SK-N-SH (cell line): ENCODE results near the gene RIOK3. TPM values are rescaled to one million over a fixed set of nuclear protein-coding genes. Genes with fewer than 3 reads are reported as not detected.
A peak's percentile ranks its signal among the peaks of the same experiment; 100 is the strongest.

Source experiments
- CTCF ChIA-PET: fragments of 300-600, 350-600 bp; formaldehyde crosslinking; extraction: SDS; loops from one replicate; lab custom pipeline; 2021; lab: Yijun Ruan, JAX
- POLR2A ChIA-PET: fragments of 350-600 bp; sonication (Branson Sonifier 250); formaldehyde crosslinking; extraction: SDS; loops from one replicate; lab custom pipeline; 2020; ENCODE audit warnings: antibody characterized with exemption, inconsistent platforms; lab: Yijun Ruan, JAX
- DNase-seq: peaks from one replicate; pipeline ENCODE4 v3.0.0; 2012
- H2AFZ ChIP-seq: fragments of 200-600 bp; sonication (generic); 2 replicates; pipeline ENCODE4 v1.8.1; 2016; ENCODE audit warnings: antibody characterized with exemption, mild to moderate bottlenecking, low read depth
- H3F3A ChIP-seq: fragments of 200-600 bp; sonication (generic); replicated peaks from 2 replicates; pipeline ENCODE3; 2016; ENCODE audit warnings: antibody characterized with exemption, mild to moderate bottlenecking; ENCODE audit not compliant: insufficient read depth
- H3K27ac ChIP-seq, 2 experiments: fragments of 200-500 bp in 1 of 2; fragments of 200-600 bp in 1 of 2; sonication (Bioruptor generic) in 1 of 2; sonication (generic), shearing (Covaris generic) in 1 of 2; 2 replicates each; pipeline versions ENCODE4 v1.5.1 to v1.6.1; 2014 to 2016; ENCODE audit warnings: low read depth in 2 of 2, inconsistent platforms in 1 of 2, low read length in 1 of 2, mild to moderate bottlenecking in 1 of 2, mixed read lengths in 1 of 2
- H3K27me3 ChIP-seq: fragments of 200-600 bp; sonication (generic), shearing (Covaris generic); 2 replicates; pipeline ENCODE4 v1.6.1; 2016; ENCODE audit warnings: mixed run types; ENCODE audit not compliant: insufficient read depth
- H3K36me3 ChIP-seq, 2 experiments: fragments of 200-500 bp in 1 of 2; fragments of 200-600 bp in 1 of 2; sonication (Bioruptor generic) in 1 of 2; sonication (generic) in 1 of 2; replicated peaks in 1 of 2; 2 replicates each; pipeline versions ENCODE3 to v1.5.1; 2014 to 2016; ENCODE audit warnings: low read length in 1 of 2, mild to moderate bottlenecking in 1 of 2; ENCODE audit not compliant: insufficient read depth in 2 of 2, control insufficient read depth in 1 of 2
- H3K4me1 ChIP-seq, 2 experiments: fragments of 200-500 bp in 1 of 2; fragments of 200-600 bp in 1 of 2; sonication (Bioruptor generic) in 1 of 2; sonication (generic), shearing (Covaris generic) in 1 of 2; 2 replicates each; pipeline versions ENCODE4 v1.5.1 to v1.6.1; 2014 to 2016; ENCODE audit warnings: low read depth in 1 of 2, low read length in 1 of 2, mixed run types in 1 of 2; ENCODE audit not compliant: insufficient read depth in 2 of 2, control insufficient read depth in 1 of 2
- H3K4me2 ChIP-seq: fragments of 200-600 bp; sonication (generic), shearing (Covaris generic); 2 replicates; pipeline ENCODE4 v1.6.1; 2017; ENCODE audit warnings: mixed run types
- H3K4me3 ChIP-seq, 2 experiments: fragments of 200-500 bp in 1 of 2; fragments of 200-600 bp in 1 of 2; sonication (Bioruptor generic) in 1 of 2; sonication (generic), shearing (Covaris generic) in 1 of 2; 2 replicates each; pipeline versions ENCODE4 v1.5.1 to v1.8.1; 2014 to 2016; ENCODE audit warnings: low read depth in 2 of 2, inconsistent platforms in 1 of 2, low read length in 1 of 2, mild to moderate bottlenecking in 1 of 2, mixed read lengths in 1 of 2, moderate library complexity in 1 of 2
- H3K79me2 ChIP-seq: fragments of 200-600 bp; sonication (generic); 2 replicates; pipeline ENCODE4 v1.8.1; 2017; ENCODE audit warnings: mild to moderate bottlenecking; ENCODE audit not compliant: insufficient read depth
- H3K9ac ChIP-seq: fragments of 200-600 bp; sonication (generic); 2 replicates; pipeline ENCODE4 v1.6.1; 2017; ENCODE audit warnings: mixed run types
- H3K9me2 ChIP-seq: fragments of 200-600 bp; sonication (generic); 2 replicates; pipeline ENCODE4 v1.6.1; 2017; ENCODE audit warnings: mixed run types
- H3K9me3 ChIP-seq: fragments of 200-600 bp; sonication (generic); 2 replicates; pipeline ENCODE4 v1.6.1; 2017; ENCODE audit warnings: mixed run types, mild to moderate bottlenecking, moderate library complexity
- H4K20me1 ChIP-seq: fragments of 200-600 bp; sonication (generic); 2 replicates; pipeline ENCODE4 v1.6.1; 2017; ENCODE audit warnings: mild to moderate bottlenecking, mixed run types; ENCODE audit not compliant: insufficient read depth
- CHD2 ChIP-seq: fragments of 150-350 bp; IDR thresholded peaks from 2 replicates; pipeline ENCODE4 v1.6.1; 2018; ENCODE audit warnings: low read length; ENCODE audit not compliant: partially characterized antibody
- CTCF ChIP-seq: fragments of 200-600 bp; sonication (generic); IDR thresholded peaks from 2 replicates; pipeline ENCODE4 v1.6.1; 2017; ENCODE audit warnings: antibody characterized with exemption, mild to moderate bottlenecking, moderate library complexity
- ELF1 ChIP-seq: IDR thresholded peaks from 2 replicates; pipeline ENCODE4 v1.4.0; 2012
- EP300 ChIP-seq, 2 experiments: IDR thresholded peaks; 2 replicates each; pipeline versions ENCODE4 v1.4.0 to v1.6.1; 2012; ENCODE audit warnings: borderline replicate concordance in 1 of 2, low read depth in 1 of 2, low read length in 1 of 2
- EZH2phosphoT487 ChIP-seq: fragments of 200-600 bp; sonication (generic); IDR thresholded peaks from 2 replicates; pipeline ENCODE4 v1.6.1; 2017; ENCODE audit warnings: low read depth, mixed run types, mild to moderate bottlenecking, antibody characterized with exemption, moderate library complexity, borderline replicate concordance
- FOXJ3 ChIP-seq: sonication (generic); formaldehyde crosslinking; IDR thresholded peaks from 2 replicates; pipeline ENCODE4 v1.5.1; 2020; ENCODE audit warnings: mild to moderate bottlenecking, missing genetic modification reagents
- JUND ChIP-seq: IDR thresholded peaks from 2 replicates; pipeline ENCODE4 v1.4.0; 2012
- MXI1 ChIP-seq: IDR thresholded peaks from 2 replicates; pipeline ENCODE4 v1.6.1; 2012; ENCODE audit warnings: mild to moderate bottlenecking, low read depth, low read length, improper control_type of control experiment
- NFIC ChIP-seq: IDR thresholded peaks from 2 replicates; pipeline ENCODE4 v1.4.0; 2012; ENCODE audit warnings: borderline replicate concordance
- RAD21 ChIP-seq: IDR thresholded peaks from 2 replicates; pipeline ENCODE4 v1.6.1; 2012; ENCODE audit warnings: mild to moderate bottlenecking, low read length
- RFX5 ChIP-seq: IDR thresholded peaks from 2 replicates; pipeline ENCODE4 v1.6.1; 2012; ENCODE audit warnings: mild to moderate bottlenecking, improper control_type of control experiment, low read length
- SIN3A ChIP-seq: IDR thresholded peaks from 2 replicates; pipeline ENCODE4 v1.6.1; 2012; ENCODE audit warnings: low read depth, mild to moderate bottlenecking, low read length, moderate library complexity, borderline replicate concordance
- SMC3 ChIP-seq: IDR thresholded peaks from 2 replicates; pipeline ENCODE4 v1.6.1; 2012; ENCODE audit warnings: low read depth, low read length, improper control_type of control experiment
- TCF12 ChIP-seq: IDR thresholded peaks from 2 replicates; pipeline ENCODE4 v1.4.0; 2012
- TEAD4 ChIP-seq: IDR thresholded peaks from 2 replicates; pipeline ENCODE4 v1.4.0; 2012; ENCODE audit warnings: mild to moderate bottlenecking, borderline replicate concordance; ENCODE audit not compliant: insufficient read depth
- YY1 ChIP-seq: IDR thresholded peaks from 2 replicates; pipeline ENCODE4 v1.4.0; 2012; ENCODE audit warnings: low read depth, mild to moderate bottlenecking
- WGBS: methylation state at CpG from one replicate; pipeline ENCODE4 v1.1.6; 2017; ENCODE audit warnings: low lambda C conversion rate; 5-methylcytosine and 5-hydroxymethylcytosine counted together
- polyA plus RNA-seq, 3 experiments: library from polyadenylated mRNA; depleted of rRNA; stranded (reverse); fragments of >200 nt; gene quantifications; 2 replicates each; pipeline ENCODE4 v1.2.3, GENCODE V29; 2012
- TF ChIP-seq, protein P1 (sequence below): IDR thresholded peaks from 2 replicates; pipeline ENCODE4 v1.4.0; 2012; ENCODE audit warnings: low read depth
- TF ChIP-seq, protein P2 (sequence below): IDR thresholded peaks from 2 replicates; pipeline ENCODE4 v1.4.0; 2012; ENCODE audit warnings: low read depth, borderline replicate concordance

The RIOK3 gene
- polyA plus RNA-seq, 1 of the 3 experiments (the other 2 are of a cell fraction) = 12.3 TPM

DNA sequence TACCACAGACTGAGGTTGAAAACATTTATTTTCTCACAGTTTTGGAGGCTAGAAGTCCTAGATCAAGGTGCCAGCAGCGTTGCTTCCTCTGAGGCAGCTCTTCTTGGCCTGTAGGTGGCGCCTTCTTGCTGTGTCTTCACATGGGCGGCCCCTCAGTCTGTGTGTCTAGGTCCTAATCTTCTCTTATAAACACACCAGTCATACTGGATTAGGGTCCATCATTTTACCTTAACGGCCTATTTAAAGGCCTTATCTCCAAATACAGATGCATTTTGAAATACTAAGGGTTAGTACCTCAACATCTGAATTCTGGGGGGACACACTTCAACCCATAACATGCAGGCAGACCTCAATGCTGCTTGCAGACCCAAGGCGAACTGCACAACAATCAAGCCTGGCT lies 45.8 kb downstream of the RIOK3 start:
- no peaks in the 10 kb centered on the region for H3F3A ChIP-seq
- no peaks in the 10 kb centered on the region for H3K9me3 ChIP-seq
- H3K4me3 ChIP-seq = peak overlapping the region in 1 of 2 experiments; percentile 33; a peak in 1 of 4 replicates
- ChIA-PET POLR2A (no interaction called here), CTCF (interaction anchor here (0.6 to 2.5 kb wide), 34 partner anchors 9 to 700 kb away, joined by 3 to 22 read pairs (median 4); partner anchors contain the start of gene NPC1)
- 28% methylated on average over 5 of the region's 5 CpGs for WGBS
- peak overlapping the region; percentile 70; the same call in 1 of the 2 replicates for H2AFZ ChIP-seq
- no peaks in the 10 kb centered on the region for H3K36me3 ChIP-seq
- no peak overlapping the region for H3K27ac ChIP-seq
- H3K9ac ChIP-seq = no peak overlapping the region
- DNase-seq = peak; percentile 68
- H3K9me2 ChIP-seq = no peaks in the 10 kb centered on the region
- no peaks in the 10 kb centered on the region for H3K27me3 ChIP-seq
- H4K20me1 ChIP-seq = no peaks in the 10 kb centered on the region
- 0 out of 2 replicates have a peak overlapping the region, but pooled peaks have one; percentile 12 for H3K4me2 ChIP-seq
- TF ChIP-seq, protein P1, sequence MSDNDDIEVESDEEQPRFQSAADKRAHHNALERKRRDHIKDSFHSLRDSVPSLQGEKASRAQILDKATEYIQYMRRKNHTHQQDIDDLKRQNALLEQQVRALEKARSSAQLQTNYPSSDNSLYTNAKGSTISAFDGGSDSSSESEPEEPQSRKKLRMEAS = no peak
- TF ChIP-seq CTCF (peak; percentile 93), CHD2 (no peak), SMC3 (peak; percentile 55), RAD21 (peak; percentile 78), EZH2phosphoT487 (no peak)
- peaks cover 0 to 4% of the 10 kb centered on the region in 2 experiments; a peak in 1 of 4 replicates for H3K4me1 ChIP-seq
- H3K79me2 ChIP-seq = peaks cover 5% of the 10 kb centered on the region

- Histone ChIP-seq H4K20me1 (0 out of 2 replicates have a peak, but pooled peaks cover 1% of the 10 kb centered on the region), H3K9ac (no peak overlapping the region), H2AFZ (peak overlapping the region; percentile 70; the same call in 1 of the 2 replicates), H3K9me2 (no peaks in the 10 kb centered on the region), H3K27ac (no peak overlapping the region), H3K4me2 (0 out of 2 replicates have a peak overlapping the region, but pooled peaks have one; percentile 12), H3K79me2 (peaks cover 9% of the 10 kb centered on the region), H3K4me1 (peaks cover 2 to 7% of the 10 kb centered on the region in 2 experiments; a peak in 1 of 4 replicates), H3K36me3 (no peaks in the 10 kb centered on the region), H3K9me3 (no peaks in the 10 kb centered on the region), H3K4me3 (no peak overlapping the region), H3F3A (peaks cover 4% of the 10 kb centered on the region), H3K27me3 (no peaks in the 10 kb centered on the region)
- DNase-seq = no peak
- ChIA-PET CTCF (interaction anchor here (0.8 to 2.5 kb wide), 21 partner anchors 9 to 700 kb away, joined by 3 to 22 read pairs (median 5); partner anchors contain the start of gene NPC1), POLR2A (no interaction called here)
- TF ChIP-seq FOXJ3 (CRISPR knock-in tag) (no peak), NFIC (no peak), SMC3 (no peak), RAD21 (no peak), TCF12 (no peak), RFX5 (no peak), JUND (no peak), SIN3A (no peak), CHD2 (no peak), MXI1 (no peak), ELF1 (no peak), EP300 (IDR thresholded peaks at IDR 0.05; ENCODE audit: borderline replicate concordance in 1 of 2, low read depth in 1 of 2, low read length in 1 of 2) (no peak), TEAD4 (no peak), YY1 (no peak)
- TF ChIP-seq, protein P2, sequence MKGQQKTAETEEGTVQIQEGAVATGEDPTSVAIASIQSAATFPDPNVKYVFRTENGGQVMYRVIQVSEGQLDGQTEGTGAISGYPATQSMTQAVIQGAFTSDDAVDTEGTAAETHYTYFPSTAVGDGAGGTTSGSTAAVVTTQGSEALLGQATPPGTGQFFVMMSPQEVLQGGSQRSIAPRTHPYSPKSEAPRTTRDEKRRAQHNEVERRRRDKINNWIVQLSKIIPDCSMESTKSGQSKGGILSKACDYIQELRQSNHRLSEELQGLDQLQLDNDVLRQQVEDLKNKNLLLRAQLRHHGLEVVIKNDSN = no peak
- WGBS = 67% methylated on average over 11 of the region's 11 CpGs
These were observed 46.2 kb downstream of the RIOK3 start for GRCh38 chr18:23499291-23499781.
